Measurements from ENCODE around the gene ZNF48. TPM values are rescaled to one million over a fixed set of nuclear protein-coding genes. Genes with fewer than 3 reads are reported as not detected.

ZNF48 gene
- total and polyA plus RNA-seq, 2 donors (not counting 1 experiment from before 2014, with no cell fraction given) = 3.2 to 7.3 TPM

DNA sequence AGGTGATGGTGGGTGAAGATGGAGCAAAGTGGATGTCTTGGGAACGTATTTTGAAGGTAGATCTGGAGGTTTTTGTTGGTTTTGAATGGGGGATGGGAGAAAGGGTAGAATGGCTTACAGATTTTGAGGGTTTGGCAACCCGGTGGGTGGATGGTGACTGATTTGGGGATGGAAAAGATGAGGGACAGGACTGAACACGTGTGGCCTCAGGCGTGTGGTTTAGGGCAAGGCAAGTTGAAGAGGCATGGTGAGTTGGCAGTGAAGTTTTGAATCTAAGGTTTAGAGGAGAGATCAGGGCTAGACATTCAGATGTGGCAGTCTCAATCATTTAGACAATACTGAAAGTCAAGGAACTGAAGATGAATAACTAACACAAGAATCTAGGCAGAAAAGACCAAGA lies 39.6 kb downstream of the ZNF48 start:
- no peak for TF ChIP-seq EZH2 (IDR thresholded peaks at IDR 0.05; ENCODE audit: low read length, missing control alignments)
- TF ChIP-seq, protein P1, sequence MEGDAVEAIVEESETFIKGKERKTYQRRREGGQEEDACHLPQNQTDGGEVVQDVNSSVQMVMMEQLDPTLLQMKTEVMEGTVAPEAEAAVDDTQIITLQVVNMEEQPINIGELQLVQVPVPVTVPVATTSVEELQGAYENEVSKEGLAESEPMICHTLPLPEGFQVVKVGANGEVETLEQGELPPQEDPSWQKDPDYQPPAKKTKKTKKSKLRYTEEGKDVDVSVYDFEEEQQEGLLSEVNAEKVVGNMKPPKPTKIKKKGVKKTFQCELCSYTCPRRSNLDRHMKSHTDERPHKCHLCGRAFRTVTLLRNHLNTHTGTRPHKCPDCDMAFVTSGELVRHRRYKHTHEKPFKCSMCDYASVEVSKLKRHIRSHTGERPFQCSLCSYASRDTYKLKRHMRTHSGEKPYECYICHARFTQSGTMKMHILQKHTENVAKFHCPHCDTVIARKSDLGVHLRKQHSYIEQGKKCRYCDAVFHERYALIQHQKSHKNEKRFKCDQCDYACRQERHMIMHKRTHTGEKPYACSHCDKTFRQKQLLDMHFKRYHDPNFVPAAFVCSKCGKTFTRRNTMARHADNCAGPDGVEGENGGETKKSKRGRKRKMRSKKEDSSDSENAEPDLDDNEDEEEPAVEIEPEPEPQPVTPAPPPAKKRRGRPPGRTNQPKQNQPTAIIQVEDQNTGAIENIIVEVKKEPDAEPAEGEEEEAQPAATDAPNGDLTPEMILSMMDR (conservative IDR thresholded peaks at IDR 0.05 in 1 of 2, IDR thresholded peaks at IDR 0.05 in 1 of 2; ENCODE audit: low read depth in 1 of 2, low read length in 2 of 2) = no peak
- H3K9ac ChIP-seq (ENCODE audit: insufficient read depth, low read length) = no peak overlapping the region
- H3K4me2 ChIP-seq (ENCODE audit: extremely low read depth, insufficient read depth, low read length) = no peak overlapping the region
- no peaks in the 10 kb centered on the region for H4K20me1 ChIP-seq (ENCODE audit: control insufficient read depth, extremely low read depth, insufficient read depth, low read length)
- no peaks in the 10 kb centered on the region for H3K4me1 ChIP-seq (ENCODE audit: control insufficient read depth, extremely low read depth, insufficient read depth, low read length)
- no peak overlapping the region for H3K27ac ChIP-seq (ENCODE audit: insufficient read depth, low read length)
- no peak overlapping the region for H2AFZ ChIP-seq (ENCODE audit: low read length)
- no peaks in the 10 kb centered on the region for H3K36me3 ChIP-seq (ENCODE audit: control insufficient read depth, insufficient read depth, low read length)
- H3K4me3 ChIP-seq (replicated peaks in 1 of 4; ENCODE audit: control extremely low read depth in 1 of 4, insufficient read depth in 1 of 4, low read depth in 3 of 4, low read length in 4 of 4) = no peak overlapping the region
- no peak for DNase-seq (ENCODE audit: low read depth in 2 of 2)
- H3K9me3 ChIP-seq (ENCODE audit: control insufficient read depth, insufficient read depth, low read depth, low read length) = no peaks in the 10 kb centered on the region
- no peaks in the 10 kb centered on the region for H3K79me2 ChIP-seq (ENCODE audit: control insufficient read depth, insufficient read depth, low read length)
- H3K27me3 ChIP-seq (ENCODE audit: control insufficient read depth, insufficient read depth, low read length) = peaks cover 9% of the 10 kb centered on the region

DNA sequence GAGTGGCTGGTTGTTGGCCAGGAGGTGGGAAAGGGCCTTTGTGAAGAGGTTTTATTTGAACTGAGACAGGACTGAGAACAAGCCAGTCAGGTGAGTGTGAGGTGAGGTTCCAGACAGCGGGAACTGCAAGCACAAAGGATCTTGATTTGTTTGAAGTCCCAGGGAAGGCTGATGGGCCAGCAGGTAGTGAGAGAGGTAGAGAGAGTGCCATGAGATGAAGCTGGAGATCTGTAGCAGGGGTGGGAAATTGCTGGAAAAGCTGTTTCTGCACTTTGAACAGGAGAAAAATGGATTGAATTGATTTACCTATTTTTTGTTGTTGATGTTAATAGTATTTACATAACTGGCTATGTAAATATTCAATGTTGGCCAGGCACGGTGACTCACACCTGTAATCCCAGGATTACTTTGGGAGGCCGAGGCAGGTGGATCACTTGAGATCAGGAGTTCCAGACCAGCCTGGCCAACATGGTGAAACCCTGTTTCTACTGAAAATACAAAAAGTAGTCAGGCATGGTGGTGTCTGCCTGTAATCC lies 42.4 kb downstream of the ZNF48 start:
- no peak overlapping the region for H2AFZ ChIP-seq (ENCODE audit: low read length)
- no peaks in the 10 kb centered on the region for H4K20me1 ChIP-seq (ENCODE audit: control insufficient read depth, extremely low read depth, insufficient read depth, low read length)
- TF ChIP-seq EZH2 (IDR thresholded peaks at IDR 0.05; ENCODE audit: low read length, missing control alignments) = no peak
- TF ChIP-seq, protein P1 (conservative IDR thresholded peaks at IDR 0.05 in 1 of 2, IDR thresholded peaks at IDR 0.05 in 1 of 2; ENCODE audit: low read depth in 1 of 2, low read length in 2 of 2) = no peak

DNA sequence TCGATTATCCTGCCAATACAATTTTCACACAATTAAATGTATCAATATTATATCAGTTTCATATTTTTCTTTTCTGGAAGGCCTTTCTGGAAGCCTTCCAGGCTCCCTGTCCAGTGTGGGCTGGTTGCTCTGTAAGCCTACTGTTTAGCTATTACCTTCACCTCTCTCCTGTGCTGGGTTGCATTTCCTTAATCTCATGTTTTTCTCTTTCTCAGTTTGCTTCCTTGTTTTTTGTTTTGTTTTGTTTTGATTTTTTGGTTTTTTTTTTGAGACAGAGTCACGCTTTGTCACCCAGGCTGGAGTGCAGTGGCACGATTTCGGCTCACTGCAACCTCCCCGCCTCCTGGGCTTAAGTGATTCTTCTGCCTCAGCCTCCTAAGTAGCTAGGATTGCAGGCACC lies 43.6 kb downstream of the ZNF48 start:
- no peak overlapping the region for H3K4me3 ChIP-seq (replicated peaks in 1 of 4; ENCODE audit: control extremely low read depth in 1 of 4, insufficient read depth in 1 of 4, low read depth in 3 of 4, low read length in 4 of 4)

More for the DNA sequence above, 42.4 kb downstream of the ZNF48 start:
- Histone ChIP-seq H3K79me2 (ENCODE audit: control insufficient read depth, insufficient read depth, low read length) (no peaks in the 10 kb centered on the region), H3K4me3 (replicated peaks in 1 of 4; ENCODE audit: control extremely low read depth in 1 of 4, insufficient read depth in 1 of 4, low read depth in 3 of 4, low read length in 4 of 4) (no peak overlapping the region), H3K27me3 (ENCODE audit: control insufficient read depth, insufficient read depth, low read length) (peaks cover 9% of the 10 kb centered on the region), H3K36me3 (ENCODE audit: control insufficient read depth, insufficient read depth, low read length) (no peaks in the 10 kb centered on the region), H3K9me3 (ENCODE audit: control insufficient read depth, insufficient read depth, low read depth, low read length) (no peaks in the 10 kb centered on the region), H3K4me1 (ENCODE audit: control insufficient read depth, extremely low read depth, insufficient read depth, low read length) (no peaks in the 10 kb centered on the region), H3K27ac (ENCODE audit: insufficient read depth, low read length) (no peak overlapping the region), H3K4me2 (ENCODE audit: extremely low read depth, insufficient read depth, low read length) (no peak overlapping the region), H3K9ac (ENCODE audit: insufficient read depth, low read length) (no peak overlapping the region)
- no peak for DNase-seq (ENCODE audit: low read depth in 2 of 2)

More for the DNA sequence above, 43.6 kb downstream of the ZNF48 start:
- no peak overlapping the region for H2AFZ ChIP-seq (ENCODE audit: low read length)
- peaks cover 9% of the 10 kb centered on the region for H3K27me3 ChIP-seq (ENCODE audit: control insufficient read depth, insufficient read depth, low read length)
- TF ChIP-seq, protein P1 (conservative IDR thresholded peaks at IDR 0.05 in 1 of 2, IDR thresholded peaks at IDR 0.05 in 1 of 2; ENCODE audit: low read depth in 1 of 2, low read length in 2 of 2) = no peak
- TF ChIP-seq EZH2 (IDR thresholded peaks at IDR 0.05; ENCODE audit: low read length, missing control alignments) = no peak
- no peaks in the 10 kb centered on the region for H3K9me3 ChIP-seq (ENCODE audit: control insufficient read depth, insufficient read depth, low read depth, low read length)
- no peaks in the 10 kb centered on the region for H4K20me1 ChIP-seq (ENCODE audit: control insufficient read depth, extremely low read depth, insufficient read depth, low read length)
- no peaks in the 10 kb centered on the region for H3K36me3 ChIP-seq (ENCODE audit: control insufficient read depth, insufficient read depth, low read length)
- no peak overlapping the region for H3K27ac ChIP-seq (ENCODE audit: insufficient read depth, low read length)
- no peak overlapping the region for H3K4me2 ChIP-seq (ENCODE audit: extremely low read depth, insufficient read depth, low read length)
- DNase-seq (ENCODE audit: low read depth in 2 of 2) = no peak
- no peak overlapping the region for H3K9ac ChIP-seq (ENCODE audit: insufficient read depth, low read length)
- no peaks in the 10 kb centered on the region for H3K4me1 ChIP-seq (ENCODE audit: control insufficient read depth, extremely low read depth, insufficient read depth, low read length)
- H3K79me2 ChIP-seq (ENCODE audit: control insufficient read depth, insufficient read depth, low read length) = no peaks in the 10 kb centered on the region

Data from fibroblast of lung (primary cell).